ENCODE measurements around the gene WDR20. TPM values are rescaled to one million over a fixed set of nuclear protein-coding genes. Genes with fewer than 3 reads are reported as not detected.

Gene WDR20
- total RNA-seq, 3 donors from 2014 or later = 19.5 to 42.0 (median 24.6) TPM

DNA sequence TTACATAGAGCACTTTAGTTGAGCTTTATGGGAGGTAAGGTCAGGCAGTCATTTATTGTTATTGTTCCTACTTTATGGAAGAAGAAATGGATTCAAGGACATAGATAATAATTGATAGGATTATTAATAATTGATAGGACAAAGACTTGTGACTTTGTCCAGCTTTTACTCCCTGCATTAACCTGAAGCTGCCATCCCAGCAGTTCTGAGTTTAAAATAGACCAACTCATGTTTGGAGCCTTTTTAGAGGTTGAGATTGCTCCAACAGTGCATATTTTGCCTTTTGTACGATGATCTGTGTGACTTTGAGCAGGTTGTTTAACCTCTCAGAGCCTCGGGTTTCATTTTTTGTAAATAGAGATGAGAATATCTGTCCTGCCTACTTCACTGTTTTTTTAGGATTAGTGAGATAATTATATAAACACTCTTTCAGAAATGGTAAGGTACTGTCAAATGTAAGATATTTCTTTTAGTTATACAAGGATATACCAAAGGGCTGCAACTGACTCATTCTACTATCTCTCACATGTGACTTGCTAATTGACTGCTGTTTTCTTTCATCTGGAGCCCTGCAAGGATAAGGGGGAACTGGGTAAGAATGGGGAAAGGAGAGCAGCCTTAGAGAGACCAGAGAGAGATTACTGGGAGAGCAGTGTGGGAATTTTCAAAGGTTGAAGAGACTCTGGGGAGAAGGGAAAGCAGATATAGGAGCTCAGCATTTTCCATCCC is 15.3 kb downstream of the WDR20 start:
- H3K27me3 ChIP-seq = no peaks in the 10 kb centered on the region
- TF ChIP-seq POLR2AphosphoS5 (IDR thresholded peaks at IDR 0.05) (no peak), POLR2A (IDR thresholded peaks at IDR 0.05) (no peak)
- TF ChIP-seq, protein P1, sequence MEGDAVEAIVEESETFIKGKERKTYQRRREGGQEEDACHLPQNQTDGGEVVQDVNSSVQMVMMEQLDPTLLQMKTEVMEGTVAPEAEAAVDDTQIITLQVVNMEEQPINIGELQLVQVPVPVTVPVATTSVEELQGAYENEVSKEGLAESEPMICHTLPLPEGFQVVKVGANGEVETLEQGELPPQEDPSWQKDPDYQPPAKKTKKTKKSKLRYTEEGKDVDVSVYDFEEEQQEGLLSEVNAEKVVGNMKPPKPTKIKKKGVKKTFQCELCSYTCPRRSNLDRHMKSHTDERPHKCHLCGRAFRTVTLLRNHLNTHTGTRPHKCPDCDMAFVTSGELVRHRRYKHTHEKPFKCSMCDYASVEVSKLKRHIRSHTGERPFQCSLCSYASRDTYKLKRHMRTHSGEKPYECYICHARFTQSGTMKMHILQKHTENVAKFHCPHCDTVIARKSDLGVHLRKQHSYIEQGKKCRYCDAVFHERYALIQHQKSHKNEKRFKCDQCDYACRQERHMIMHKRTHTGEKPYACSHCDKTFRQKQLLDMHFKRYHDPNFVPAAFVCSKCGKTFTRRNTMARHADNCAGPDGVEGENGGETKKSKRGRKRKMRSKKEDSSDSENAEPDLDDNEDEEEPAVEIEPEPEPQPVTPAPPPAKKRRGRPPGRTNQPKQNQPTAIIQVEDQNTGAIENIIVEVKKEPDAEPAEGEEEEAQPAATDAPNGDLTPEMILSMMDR (IDR thresholded peaks at IDR 0.05) = no peak
- no peak overlapping the region for H3K27ac ChIP-seq
- no peaks in the 10 kb centered on the region for H3K4me1 ChIP-seq
- no peaks in the 10 kb centered on the region for H3K36me3 ChIP-seq
- no peak overlapping the region for H3K4me3 ChIP-seq
- no peak for DNase-seq (ENCODE audit: low spot score in 2 of 2)
- intact Hi-C loops (cut with DNase I; ENCODE audit: low total_unique reads) = no loop called here
- H3K9me3 ChIP-seq = no peaks in the 10 kb centered on the region

DNA sequence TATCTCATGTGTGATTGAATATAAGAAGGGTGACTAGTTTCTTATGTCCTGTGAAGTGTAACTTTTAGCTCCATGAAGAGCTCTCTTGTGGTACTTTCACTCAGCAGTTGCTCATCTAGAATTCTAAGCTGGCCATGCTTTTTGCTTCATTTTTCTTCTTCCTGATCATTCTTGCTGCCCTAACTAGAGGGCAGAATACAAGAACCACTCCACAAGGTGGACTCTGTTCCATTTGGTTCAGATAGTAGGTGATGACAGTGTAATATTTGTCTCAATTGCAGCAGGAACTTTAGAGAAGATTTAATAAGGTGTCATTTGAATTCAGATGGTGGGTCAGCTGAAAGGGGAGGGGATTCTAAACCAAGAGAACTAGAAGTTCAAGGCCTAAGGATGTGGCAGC is 17.6 kb downstream of the WDR20 start:
- Histone ChIP-seq H3K4me3 (no peak overlapping the region), H3K9me3 (no peaks in the 10 kb centered on the region), H3K36me3 (no peaks in the 10 kb centered on the region), H3K27me3 (no peaks in the 10 kb centered on the region), H3K27ac (no peak overlapping the region), H3K4me1 (no peaks in the 10 kb centered on the region)
- DNase-seq (ENCODE audit: low spot score in 2 of 2) = no peak
- intact Hi-C loops (cut with DNase I; ENCODE audit: low total_unique reads) = no loop called here
- TF ChIP-seq POLR2A (IDR thresholded peaks at IDR 0.05) = no peak
- TF ChIP-seq, protein P1 (IDR thresholded peaks at IDR 0.05) = no peak
- TF ChIP-seq POLR2AphosphoS5 (IDR thresholded peaks at IDR 0.05) = no peak

DNA sequence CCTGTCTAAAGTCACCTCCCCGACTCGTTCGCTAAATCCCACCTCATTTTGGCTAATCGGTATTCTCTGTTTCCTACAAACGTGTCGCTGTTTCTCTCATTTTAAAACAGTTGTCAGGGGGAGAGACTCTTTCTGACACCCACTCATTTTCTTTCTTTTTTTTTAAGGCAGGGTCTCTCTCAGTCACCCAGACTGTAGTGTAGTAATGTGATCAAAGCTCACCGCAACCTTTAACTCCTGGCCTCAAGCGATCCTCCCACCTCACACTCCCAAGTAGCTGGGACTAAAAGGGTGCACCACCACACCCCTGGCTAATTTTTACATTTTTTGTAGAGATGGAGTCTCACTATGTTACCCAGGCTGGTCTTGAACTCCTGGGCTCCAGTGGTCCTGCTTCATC is 19.1 kb downstream of the WDR20 start:
- H3K27me3 ChIP-seq = no peaks in the 10 kb centered on the region
- TF ChIP-seq, protein P1 (IDR thresholded peaks at IDR 0.05) = no peak
- TF ChIP-seq POLR2AphosphoS5 (IDR thresholded peaks at IDR 0.05) = no peak
- no peak for TF ChIP-seq POLR2A (IDR thresholded peaks at IDR 0.05)
- no peaks in the 10 kb centered on the region for H3K4me1 ChIP-seq
- no peaks in the 10 kb centered on the region for H3K36me3 ChIP-seq
- no peak for DNase-seq (ENCODE audit: low spot score in 2 of 2)
- no peak overlapping the region for H3K27ac ChIP-seq
- H3K9me3 ChIP-seq = no peaks in the 10 kb centered on the region
- no peak overlapping the region for H3K4me3 ChIP-seq
- intact Hi-C loops (cut with DNase I; ENCODE audit: low total_unique reads) = no loop called here

DNA sequence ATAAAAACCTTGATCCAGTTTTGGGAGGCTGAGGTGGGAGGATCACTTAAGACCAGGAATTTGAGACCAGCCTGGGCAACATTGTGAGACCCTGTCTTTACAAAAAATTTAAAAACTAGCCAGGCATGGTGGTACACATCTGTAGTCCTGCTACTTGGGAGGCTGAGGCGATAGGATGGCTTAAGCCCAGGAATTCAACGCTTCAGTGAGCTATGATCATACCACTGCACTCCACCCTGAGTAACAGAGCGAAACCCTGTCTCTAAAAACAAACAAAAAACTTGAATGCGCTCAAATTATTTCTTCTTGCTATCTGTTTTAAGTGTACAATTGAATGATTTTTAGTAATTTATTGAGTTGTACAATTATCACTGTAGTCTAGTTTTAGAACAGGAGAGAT is 20.1 kb downstream of the WDR20 start:
- TF ChIP-seq POLR2A (IDR thresholded peaks at IDR 0.05) (no peak), POLR2AphosphoS5 (IDR thresholded peaks at IDR 0.05) (no peak)
- TF ChIP-seq, protein P1 (IDR thresholded peaks at IDR 0.05) = no peak
- H3K4me1 ChIP-seq = no peaks in the 10 kb centered on the region
- H3K9me3 ChIP-seq = no peaks in the 10 kb centered on the region
- intact Hi-C loops (cut with DNase I; ENCODE audit: low total_unique reads) = no loop called here
- no peaks in the 10 kb centered on the region for H3K27me3 ChIP-seq
- H3K4me3 ChIP-seq = no peak overlapping the region
- no peak for DNase-seq (ENCODE audit: low spot score in 2 of 2)
- H3K27ac ChIP-seq = no peak overlapping the region
- H3K36me3 ChIP-seq = no peaks in the 10 kb centered on the region

DNA sequence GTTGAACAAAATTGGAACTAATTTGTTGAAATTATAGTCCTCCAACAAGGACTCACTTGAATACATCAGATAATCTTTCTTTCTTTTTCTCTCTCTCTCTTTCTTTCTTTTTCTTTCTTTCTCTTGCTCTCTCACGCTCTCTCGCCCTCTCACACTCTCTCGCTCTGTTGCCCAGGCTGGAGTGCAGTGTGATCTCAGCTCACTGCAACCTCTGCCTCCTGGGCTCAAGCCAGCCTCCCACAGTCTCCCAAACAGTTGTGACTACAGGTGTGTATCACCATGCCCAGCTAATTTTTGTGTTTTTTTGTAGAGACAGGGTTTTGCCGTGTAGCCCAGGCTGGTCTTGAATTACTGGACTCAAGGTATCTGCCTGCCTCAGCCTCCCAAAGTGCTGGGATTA is 22.8 kb downstream of the WDR20 start:
- H3K27ac ChIP-seq = no peak overlapping the region
- no peaks in the 10 kb centered on the region for H3K27me3 ChIP-seq
- no peak for DNase-seq (ENCODE audit: low spot score in 2 of 2)
- intact Hi-C loops (cut with DNase I; ENCODE audit: low total_unique reads) = no loop called here
- no peak overlapping the region for H3K4me3 ChIP-seq
- H3K9me3 ChIP-seq = no peaks in the 10 kb centered on the region
- H3K36me3 ChIP-seq = no peaks in the 10 kb centered on the region
- TF ChIP-seq, protein P1 (IDR thresholded peaks at IDR 0.05) = no peak
- no peak for TF ChIP-seq POLR2AphosphoS5 (IDR thresholded peaks at IDR 0.05)
- TF ChIP-seq POLR2A (IDR thresholded peaks at IDR 0.05) = no peak
- H3K4me1 ChIP-seq = no peaks in the 10 kb centered on the region

All from breast epithelium (tissue), 4 donors.